ENCODE data around the gene KREMEN2.

KREMEN2 gene

GRCh38 chr16:3004781-3005284 lies 40.8 kb downstream of the KREMEN2 start:
- no peak for DNase-seq (ENCODE audit: low read depth)

- no peak for DNase-seq (ENCODE audit: low read depth)
These were observed 43.2 kb downstream of the KREMEN2 start for GRCh38 chr16:3007059-3007956.

GRCh38 chr16:3007957-3008689 lies 44.0 kb downstream of the KREMEN2 start:
- no peak for DNase-seq (ENCODE audit: low read depth)

- DNase-seq (ENCODE audit: low read depth): no peak
These were observed 44.6 kb downstream of the KREMEN2 start for GRCh38 chr16:3008690-3009037.

GRCh38 chr16:3009568-3010390 lies 45.7 kb downstream of the KREMEN2 start:
- no peak for DNase-seq (ENCODE audit: low read depth)

- DNase-seq (ENCODE audit: low read depth): no peak
These were observed 46.4 kb downstream of the KREMEN2 start for GRCh38 chr16:3010510-3010909.

- no peak for DNase-seq (ENCODE audit: low read depth)
These were observed 48.2 kb downstream of the KREMEN2 start for GRCh38 chr16:3012246-3012645.

GRCh38 chr16:3012828-3013420 lies 48.8 kb downstream of the KREMEN2 start, which contains the start of gene CLDN9:
CLDN9 (plus strand) TSS chr16:3012923; CDS start chr16:3013363, 440 bp downstream.
- DNase-seq (ENCODE audit: low read depth): no peak

- no peak for DNase-seq (ENCODE audit: low read depth)
These were observed 49.4 kb downstream of the KREMEN2 start for GRCh38 chr16:3013491-3013951.

GRCh38 chr16:3013998-3014690 lies 50.1 kb downstream of the KREMEN2 start:
- no peak for DNase-seq (ENCODE audit: low read depth)

GRCh38 chr16:3014971-3015370 lies 50.9 kb downstream of the KREMEN2 start:
- no peak for DNase-seq (ENCODE audit: low read depth)

GRCh38 chr16:3015865-3016521 lies 51.9 kb downstream of the KREMEN2 start:
- no peak for DNase-seq (ENCODE audit: low read depth)

- DNase-seq (ENCODE audit: low read depth): no peak
These were observed 53.3 kb downstream of the KREMEN2 start for GRCh38 chr16:3017344-3017743.
